PC-9 (cell line): ENCODE data around the gene GJC1. TPM values are rescaled to one million over a fixed set of nuclear protein-coding genes. Genes with fewer than 3 reads are reported as not detected.

Experiments used
- BruUV-seq: library from RNA; stranded (reverse); fragments of 400-500 nt; replicated peaks from 2 replicates; lab custom pipeline; 2021; lab: Mats Ljungman, UMichigan
- CTCF ChIA-PET: fragments of 300-600 bp; sonication (Branson Sonifier 250); formaldehyde crosslinking; loops from one replicate; lab custom pipeline; 2022; ENCODE audit warnings: antibody characterized with exemption; lab: Charles Lee
- POLR2A ChIA-PET: fragments of 300-600 bp; sonication (Branson Sonifier 250); formaldehyde crosslinking; loops from one replicate; lab custom pipeline; 2022; ENCODE audit warnings: antibody characterized with exemption; ENCODE audit not compliant: unreplicated experiment; lab: Charles Lee
- DNase-seq, 2 experiments: peaks; one replicate each; pipeline versions ENCODE4 v3.0.0 to v3.0.0-alpha.2; 2015 to 2022; ENCODE audit warnings: mixed read lengths in 1 of 2
- H2AFZ ChIP-seq: fragments of 200-600 bp; sonication (generic); 2 replicates; pipeline ENCODE4 v1.8.1; 2017; ENCODE audit warnings: antibody characterized with exemption
- H3F3A ChIP-seq: fragments of 200-600 bp; sonication (generic); 2 replicates; pipeline ENCODE4 v1.8.1; 2017; ENCODE audit warnings: antibody characterized with exemption, mild to moderate bottlenecking, low read depth; ENCODE audit not compliant: insufficient read depth
- H3K27ac ChIP-seq: fragments of 200-600 bp; sonication (generic); 2 replicates; pipeline ENCODE4 v1.6.1; 2016; ENCODE audit warnings: mixed run types
- H3K27me3 ChIP-seq: fragments of 200-600 bp; sonication (generic); 2 replicates; pipeline ENCODE4 v1.6.1; 2016; ENCODE audit warnings: low read depth, mixed run types; ENCODE audit not compliant: insufficient read depth
- H3K36me3 ChIP-seq: fragments of 200-600 bp; sonication (generic); 2 replicates; pipeline ENCODE4 v1.6.1; 2016; ENCODE audit warnings: low read depth, mixed run types
- H3K4me1 ChIP-seq: fragments of 200-600 bp; sonication (generic); replicated peaks from 2 replicates; pipeline ENCODE4 v1.6.1; 2016; ENCODE audit warnings: mixed run types; ENCODE audit not compliant: insufficient read depth
- H3K4me2 ChIP-seq: fragments of 200-600 bp; sonication (generic); 2 replicates; pipeline ENCODE4 v1.6.1; 2017; ENCODE audit warnings: mixed run types
- H3K4me3 ChIP-seq: fragments of 200-600 bp; sonication (generic); 2 replicates; pipeline ENCODE4 v1.6.1; 2016; ENCODE audit warnings: mixed run types
- H3K79me2 ChIP-seq: fragments of 200-600 bp; sonication (generic); 2 replicates; pipeline ENCODE4 v1.6.1; 2017; ENCODE audit warnings: low read depth, mixed run types
- H3K9me2 ChIP-seq: fragments of 200-600 bp; sonication (generic); 2 replicates; pipeline ENCODE4 v1.8.1; 2017; ENCODE audit warnings: mild to moderate bottlenecking; ENCODE audit not compliant: insufficient read depth
- H3K9me3 ChIP-seq: fragments of 200-600 bp; sonication (generic); 2 replicates; pipeline ENCODE4 v1.8.1; 2016; ENCODE audit warnings: low read depth; ENCODE audit not compliant: insufficient read depth
- H4K20me1 ChIP-seq: fragments of 200-600 bp; sonication (generic); 2 replicates; pipeline ENCODE4 v1.8.1; 2017; ENCODE audit not compliant: insufficient read depth
- CTCF ChIP-seq: fragments of 200-600 bp; sonication (generic); conservative IDR thresholded peaks from 2 replicates; pipeline ENCODE4 v1.6.1; 2017; ENCODE audit warnings: mixed run types, antibody characterized with exemption, mild to moderate bottlenecking, moderate library complexity
- EZH2 ChIP-seq: fragments of 200-600 bp; sonication (generic); IDR thresholded peaks from 2 replicates; pipeline ENCODE4 v1.8.0; 2017; ENCODE audit warnings: antibody characterized with exemption, low read depth
- intact Hi-C: fragments of 100-400 bp; cut with micrococcal nuclease; formaldehyde crosslinking; loops from one replicate; pipeline ENCODE4 v1.10.0; 2022; ENCODE audit not compliant: unreplicated experiment
- total RNA-seq: library from RNA; stranded (reverse); gene quantifications from 2 replicates; pipeline ENCODE4 v1.2.3, GENCODE V29; 2021

Gene GJC1
- total RNA-seq, 1 experiment from 2014 or later: 42.6 TPM

GRCh38 chr17:44780161-44780560 lies 49.9 kb downstream of the GJC1 start:
- Histone ChIP-seq H3K4me1 (peaks cover 5% of the 10 kb centered on the region; the same call in 1 of the 2 replicates), H3K79me2 (no peaks in the 10 kb centered on the region), H3K27me3 (no peaks in the 10 kb centered on the region), H2AFZ (no peak overlapping the region), H3K9me2 (no peaks in the 10 kb centered on the region), H3K36me3 (no peaks in the 10 kb centered on the region), H3F3A (no peaks in the 10 kb centered on the region), H3K4me2 (no peak overlapping the region), H3K9me3 (no peaks in the 10 kb centered on the region), H3K27ac (no peak overlapping the region), H4K20me1 (no peaks in the 10 kb centered on the region), H3K4me3 (no peak overlapping the region)
- DNase-seq: no peak
- POLR2A ChIA-PET: no interaction called here
- TF ChIP-seq EZH2 (no peak), CTCF (no peak)
- intact Hi-C loops: no loop called here
- CTCF ChIA-PET: interaction anchor here (0.5 kb wide), 1 partner anchor 15 kb away, joined by 12 read pairs; no protein-coding TSS in a partner anchor
- BruUV-seq: no TSS peak

- TF ChIP-seq CTCF (peak; percentile 96), EZH2 (no peak)
- Histone ChIP-seq H3K4me1 (peaks cover 8% of the 10 kb centered on the region; the same call in 1 of the 2 replicates), H3K9me3 (no peaks in the 10 kb centered on the region), H3K4me2 (peak overlapping the region; percentile 87), H3K9me2 (no peaks in the 10 kb centered on the region), H3K27ac (no peak overlapping the region), H3K79me2 (no peaks in the 10 kb centered on the region), H3F3A (no peaks in the 10 kb centered on the region), H3K36me3 (no peaks in the 10 kb centered on the region), H3K4me3 (peak overlapping the region; percentile 57), H2AFZ (peak overlapping the region; percentile 84), H3K27me3 (no peaks in the 10 kb centered on the region), H4K20me1 (no peaks in the 10 kb centered on the region)
- POLR2A ChIA-PET: interaction anchor here (0.5 kb wide), 1 partner anchor 10 kb away, joined by 3 read pairs; no protein-coding TSS in a partner anchor
- intact Hi-C loops: loop anchor here (1.0 kb wide), 1 partner anchor 86 kb away; no protein-coding TSS in a partner anchor
- CTCF ChIA-PET: interaction anchor here (0.5 to 1.1 kb wide), 6 partner anchors 14 to 865 kb away, joined by 3 to 24 read pairs (median 7); no protein-coding TSS in a partner anchor
- peak; percentile 41 to 69 for DNase-seq
- no TSS peak for BruUV-seq
Observed at GRCh38 chr17:44779211-44780025, 50.7 kb downstream of the GJC1 start.

- Histone ChIP-seq H3K4me1 (peaks cover 8% of the 10 kb centered on the region; the same call in 1 of the 2 replicates), H3K4me2 (peak overlapping the region; percentile 87), H2AFZ (no peak overlapping the region), H3F3A (no peaks in the 10 kb centered on the region), H3K36me3 (no peaks in the 10 kb centered on the region), H3K79me2 (no peaks in the 10 kb centered on the region), H4K20me1 (no peaks in the 10 kb centered on the region), H3K9me3 (no peaks in the 10 kb centered on the region), H3K27me3 (no peaks in the 10 kb centered on the region), H3K27ac (no peak overlapping the region), H3K4me3 (peak overlapping the region; percentile 57; the same call in 1 of the 2 replicates), H3K9me2 (no peaks in the 10 kb centered on the region)
- BruUV-seq: no TSS peak
- ChIA-PET POLR2A (interaction anchor here (0.5 kb wide), 1 partner anchor 10 kb away, joined by 3 read pairs; no protein-coding TSS in a partner anchor), CTCF (interaction anchor here (0.6 to 1.1 kb wide), 4 partner anchors 40 to 355 kb away, joined by 3 to 24 read pairs (median 7); no protein-coding TSS in a partner anchor)
- TF ChIP-seq EZH2 (no peak), CTCF (no peak)
- no peak for DNase-seq
- intact Hi-C loops: loop anchor here (1.0 kb wide), 1 partner anchor 87 kb away; no protein-coding TSS in a partner anchor
Observed at GRCh38 chr17:44778656-44779210, 51.4 kb downstream of the GJC1 start.
